Measurements from ENCODE around the gene USP10. TPM values are rescaled to one million over a fixed set of nuclear protein-coding genes. Genes with fewer than 3 reads are reported as not detected.
"Not testable (repeated sequence)": the region's sequence is repeated elsewhere in the genome, so short reads cannot be mapped to it uniquely, and the experiment has no call there.

USP10 gene
- total RNA-seq, 4 donors from 2014 or later, result 61.1 to 103 (median 74.4) TPM

DNA sequence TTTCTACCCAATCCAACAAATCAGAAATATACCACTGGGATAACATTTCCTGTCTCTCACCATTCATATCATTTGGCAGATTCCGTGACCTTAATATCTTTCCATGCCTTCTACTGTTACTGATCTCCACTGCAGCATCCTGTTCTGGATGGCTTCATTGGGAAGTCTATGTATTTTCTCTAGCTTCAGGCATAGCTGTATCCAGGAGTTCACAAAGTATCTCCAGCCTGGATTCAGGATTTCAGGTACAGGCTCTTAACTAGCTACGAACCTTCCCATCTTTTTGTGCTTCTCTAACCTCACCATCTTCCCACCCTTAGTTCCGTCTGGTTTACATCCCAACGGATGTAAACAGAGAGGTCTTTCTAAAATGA, 15.2 kb upstream of the USP10 start:
- no peaks in the 10 kb centered on the region for H3K27me3 ChIP-seq
- no peak for DNase-seq
- H3K36me3 ChIP-seq, result no peaks in the 10 kb centered on the region
- H3K27ac ChIP-seq, result no peak overlapping the region
- in situ Hi-C loops (cut with MboI; ENCODE audit: low sequenced_read_pairs in 4 of 4) (no loop called here), intact Hi-C loops (cut with DNase I; ENCODE audit: low total_unique reads) (no loop called here)
- no peak for ATAC-seq
- no peaks in the 10 kb centered on the region for H3K4me1 ChIP-seq
- TF ChIP-seq, protein P1, sequence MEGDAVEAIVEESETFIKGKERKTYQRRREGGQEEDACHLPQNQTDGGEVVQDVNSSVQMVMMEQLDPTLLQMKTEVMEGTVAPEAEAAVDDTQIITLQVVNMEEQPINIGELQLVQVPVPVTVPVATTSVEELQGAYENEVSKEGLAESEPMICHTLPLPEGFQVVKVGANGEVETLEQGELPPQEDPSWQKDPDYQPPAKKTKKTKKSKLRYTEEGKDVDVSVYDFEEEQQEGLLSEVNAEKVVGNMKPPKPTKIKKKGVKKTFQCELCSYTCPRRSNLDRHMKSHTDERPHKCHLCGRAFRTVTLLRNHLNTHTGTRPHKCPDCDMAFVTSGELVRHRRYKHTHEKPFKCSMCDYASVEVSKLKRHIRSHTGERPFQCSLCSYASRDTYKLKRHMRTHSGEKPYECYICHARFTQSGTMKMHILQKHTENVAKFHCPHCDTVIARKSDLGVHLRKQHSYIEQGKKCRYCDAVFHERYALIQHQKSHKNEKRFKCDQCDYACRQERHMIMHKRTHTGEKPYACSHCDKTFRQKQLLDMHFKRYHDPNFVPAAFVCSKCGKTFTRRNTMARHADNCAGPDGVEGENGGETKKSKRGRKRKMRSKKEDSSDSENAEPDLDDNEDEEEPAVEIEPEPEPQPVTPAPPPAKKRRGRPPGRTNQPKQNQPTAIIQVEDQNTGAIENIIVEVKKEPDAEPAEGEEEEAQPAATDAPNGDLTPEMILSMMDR (IDR thresholded peaks at IDR 0.05 in 4 of 5, conservative IDR thresholded peaks at IDR 0.05 in 1 of 5), result no peak
- no peak for TF ChIP-seq POLR2A (IDR thresholded peaks at IDR 0.05)
- H3K4me3 ChIP-seq, result no peak overlapping the region
- no peaks in the 10 kb centered on the region for H3K9me3 ChIP-seq

DNA sequence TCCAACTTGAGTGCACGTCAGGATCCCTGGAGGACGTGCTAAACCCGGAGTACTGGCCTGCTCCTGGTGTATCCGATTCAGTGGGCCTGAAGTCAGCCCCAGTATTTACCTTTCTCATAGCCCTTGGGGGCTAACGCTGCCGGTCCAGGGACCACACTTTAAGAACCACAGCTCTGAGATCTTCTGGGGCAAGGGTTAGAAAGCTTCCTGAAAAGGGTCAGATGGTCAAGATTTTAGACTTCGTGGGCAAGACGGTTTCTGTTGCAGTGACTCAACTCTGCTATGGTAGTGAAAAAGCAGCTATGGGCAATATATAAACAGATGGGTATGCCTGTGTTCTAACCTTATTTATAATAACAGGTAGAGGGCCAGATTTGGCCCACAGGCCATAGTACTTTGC, 14.6 kb upstream of the USP10 start:
- ATAC-seq, result no peak

DNA sequence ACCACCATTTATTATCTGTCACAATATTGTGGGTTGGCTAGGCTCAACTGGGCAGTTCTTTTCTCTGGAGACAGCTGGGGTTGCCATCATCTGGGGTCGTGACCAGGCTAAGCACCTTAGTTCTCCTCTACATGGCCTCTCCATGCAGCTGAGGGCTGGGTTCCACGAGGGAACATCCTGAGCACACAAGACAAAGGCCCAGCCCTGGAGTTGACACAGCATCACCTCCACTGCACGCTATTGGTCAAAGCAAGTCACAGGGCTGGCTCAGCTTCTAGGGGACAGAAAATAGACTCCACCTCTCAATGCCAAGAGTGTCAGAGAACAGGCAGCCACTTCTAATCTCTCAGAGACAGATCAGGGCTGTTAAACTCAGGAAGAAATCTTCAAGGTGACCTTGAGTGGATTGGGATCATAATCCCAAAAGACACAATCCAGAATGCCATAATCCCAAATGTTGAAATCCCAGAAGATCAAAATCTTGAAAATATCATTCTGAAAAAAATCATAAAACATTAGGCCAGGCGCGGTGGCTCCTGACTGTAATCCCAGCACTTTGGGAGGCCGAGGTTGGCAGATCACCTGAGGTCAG, 13.0 kb upstream of the USP10 start:
- ATAC-seq, result no peak

More for the DNA sequence above, 14.6 kb upstream of the USP10 start:
- no peak overlapping the region for H3K4me3 ChIP-seq
- DNase-seq, result no peak
- H3K27me3 ChIP-seq, result no peaks in the 10 kb centered on the region
- no peaks in the 10 kb centered on the region for H3K9me3 ChIP-seq
- in situ Hi-C loops (cut with MboI; ENCODE audit: low sequenced_read_pairs in 4 of 4) (no loop called here), intact Hi-C loops (cut with DNase I; ENCODE audit: low total_unique reads) (no loop called here)
- no peak overlapping the region for H3K27ac ChIP-seq
- TF ChIP-seq POLR2A (IDR thresholded peaks at IDR 0.05), result no peak
- TF ChIP-seq, protein P1 (IDR thresholded peaks at IDR 0.05 in 4 of 5, conservative IDR thresholded peaks at IDR 0.05 in 1 of 5), result no peak
- H3K36me3 ChIP-seq, result no peaks in the 10 kb centered on the region
- no peaks in the 10 kb centered on the region for H3K4me1 ChIP-seq

DNA sequence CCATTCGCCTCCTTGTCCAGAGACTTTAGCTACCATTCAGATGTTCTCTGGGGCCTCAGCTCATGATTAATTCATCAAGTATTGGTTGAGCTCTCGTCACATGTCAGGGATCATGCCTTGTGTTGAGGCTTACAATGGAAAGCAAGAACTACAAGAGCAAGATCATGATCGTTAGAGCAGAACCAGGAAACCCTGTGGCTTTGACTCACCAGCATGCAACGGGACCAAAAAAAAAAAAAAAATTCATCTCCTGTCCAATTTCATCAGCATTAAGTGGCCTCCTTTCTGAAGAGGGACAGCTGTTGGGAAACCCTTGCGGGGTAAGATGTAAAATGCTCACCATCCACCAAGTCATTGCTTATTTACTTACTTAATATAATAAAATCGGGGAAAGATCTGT, 12.1 kb upstream of the USP10 start:
- H3K27me3 ChIP-seq, result no peaks in the 10 kb centered on the region
- no peak for ATAC-seq
- H3K4me1 ChIP-seq, result no peaks in the 10 kb centered on the region
- TF ChIP-seq POLR2A (IDR thresholded peaks at IDR 0.05), result no peak
- TF ChIP-seq, protein P1 (IDR thresholded peaks at IDR 0.05 in 4 of 5, conservative IDR thresholded peaks at IDR 0.05 in 1 of 5), result no peak
- no peak for DNase-seq
- in situ Hi-C loops (cut with MboI; ENCODE audit: low sequenced_read_pairs in 4 of 4), result no loop called here
- no peak overlapping the region for H3K4me3 ChIP-seq
- no peak overlapping the region for H3K27ac ChIP-seq
- no peaks in the 10 kb centered on the region for H3K36me3 ChIP-seq
- H3K9me3 ChIP-seq, result no peaks in the 10 kb centered on the region
- intact Hi-C loops (cut with DNase I; ENCODE audit: low total_unique reads), result no loop called here

More for the DNA sequence above, 13.0 kb upstream of the USP10 start:
- Histone ChIP-seq H3K4me1 (no peaks in the 10 kb centered on the region), H3K27ac (no peak overlapping the region), H3K9me3 (no peaks in the 10 kb centered on the region), H3K4me3 (no peak overlapping the region), H3K36me3 (no peaks in the 10 kb centered on the region), H3K27me3 (no peaks in the 10 kb centered on the region)
- intact Hi-C loops (cut with DNase I; ENCODE audit: low total_unique reads), result no loop called here
- in situ Hi-C loops (cut with MboI; ENCODE audit: low sequenced_read_pairs in 4 of 4), result no loop called here
- no peak for DNase-seq
- no peak for TF ChIP-seq POLR2A (IDR thresholded peaks at IDR 0.05)
- TF ChIP-seq, protein P1 (IDR thresholded peaks at IDR 0.05 in 4 of 5, conservative IDR thresholded peaks at IDR 0.05 in 1 of 5), result no peak

DNA sequence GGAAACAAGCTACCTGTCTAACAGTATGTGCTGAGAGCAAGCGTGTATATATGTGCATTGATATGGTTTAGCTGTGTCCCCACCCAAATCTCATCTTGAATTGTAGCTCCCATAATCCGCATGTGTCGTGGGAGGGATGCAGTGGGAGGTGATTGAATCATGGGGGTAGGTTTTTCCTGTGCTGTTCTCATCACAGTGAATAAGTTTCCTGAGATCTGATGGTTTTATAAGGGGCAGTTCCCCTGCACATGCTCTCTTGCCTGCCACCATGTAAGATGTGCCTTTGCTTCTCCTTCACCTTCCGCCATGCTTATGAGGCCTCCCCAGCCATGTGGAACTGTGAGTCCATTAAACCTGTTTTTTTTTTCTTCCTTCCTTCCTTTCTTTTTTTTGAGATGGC, 11.6 kb upstream of the USP10 start:
- H3K9me3 ChIP-seq; H3K4me3 ChIP-seq; intact Hi-C loops (cut with DNase I; ENCODE audit: low total_unique reads); H3K27ac ChIP-seq; H3K36me3 ChIP-seq; ATAC-seq; in situ Hi-C loops (cut with MboI; ENCODE audit: low sequenced_read_pairs in 4 of 4); H3K4me1 ChIP-seq; H3K27me3 ChIP-seq; DNase-seq: not testable (repeated sequence)
